Fibroblast of skin of right biceps (primary cell): Measurements from ENCODE around the gene COPS4.
"Not testable (repeated sequence)": the region's sequence is repeated elsewhere in the genome, so short reads cannot be mapped to it uniquely, and the experiment has no call there.

ENCODE experiments used
- DNase-seq: peaks from one replicate; pipeline ENCODE4 v3.0.0-alpha.2; 2013

The COPS4 gene

GRCh38 chr4:83034630-83035494, at the start of gene COPS4:
Gene COPS4 (plus strand): TSS chr4:83035183. CDS start chr4:83035225, 42 bp downstream.
- DNase-seq = peak; percentile 100

DNA sequence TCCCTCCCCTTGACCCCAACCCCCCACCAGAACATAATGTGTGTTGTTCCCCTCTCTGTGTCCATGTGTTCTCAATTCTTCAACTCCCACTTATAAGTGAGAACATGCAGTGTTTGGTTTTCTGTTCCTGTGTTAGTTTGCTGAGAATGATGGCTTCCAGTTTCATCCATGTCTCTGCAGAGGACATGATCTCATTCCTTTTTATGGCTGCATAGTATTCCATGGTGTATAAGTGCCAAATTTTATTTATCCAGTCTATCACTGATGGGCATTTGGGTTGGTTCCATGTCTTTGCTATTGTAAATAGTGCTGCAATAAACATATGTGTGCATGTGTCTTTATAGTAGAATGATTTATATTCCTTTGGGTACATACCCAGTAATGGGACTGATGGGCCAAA, 47.5 kb upstream of the COPS4 start:
- DNase-seq = not testable (repeated sequence)

DNA sequence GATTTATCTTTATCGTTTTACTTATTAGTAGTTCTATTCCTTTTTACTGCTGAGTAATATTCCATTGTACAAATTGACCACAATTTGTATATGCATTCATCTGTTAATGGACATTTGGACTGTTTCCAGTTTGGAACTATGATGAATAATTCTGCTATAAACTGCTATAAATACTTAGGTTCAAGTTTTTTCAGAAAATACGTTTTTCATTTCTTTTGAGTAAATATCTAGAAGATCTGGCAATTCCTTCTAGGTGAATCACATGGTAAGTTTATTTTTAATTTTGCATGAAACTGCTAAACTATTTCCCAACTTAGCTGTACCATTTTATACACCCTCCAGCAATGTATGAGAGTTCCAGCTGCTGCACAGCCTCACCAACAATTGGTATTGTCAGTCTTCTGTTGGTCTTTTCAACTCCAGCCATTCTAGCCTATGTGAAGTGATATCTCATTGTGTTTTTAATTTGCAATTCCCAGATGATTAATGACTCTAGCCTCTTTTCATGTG, 46.6 kb upstream of the COPS4 start:
- DNase-seq = peak; percentile 91

DNA sequence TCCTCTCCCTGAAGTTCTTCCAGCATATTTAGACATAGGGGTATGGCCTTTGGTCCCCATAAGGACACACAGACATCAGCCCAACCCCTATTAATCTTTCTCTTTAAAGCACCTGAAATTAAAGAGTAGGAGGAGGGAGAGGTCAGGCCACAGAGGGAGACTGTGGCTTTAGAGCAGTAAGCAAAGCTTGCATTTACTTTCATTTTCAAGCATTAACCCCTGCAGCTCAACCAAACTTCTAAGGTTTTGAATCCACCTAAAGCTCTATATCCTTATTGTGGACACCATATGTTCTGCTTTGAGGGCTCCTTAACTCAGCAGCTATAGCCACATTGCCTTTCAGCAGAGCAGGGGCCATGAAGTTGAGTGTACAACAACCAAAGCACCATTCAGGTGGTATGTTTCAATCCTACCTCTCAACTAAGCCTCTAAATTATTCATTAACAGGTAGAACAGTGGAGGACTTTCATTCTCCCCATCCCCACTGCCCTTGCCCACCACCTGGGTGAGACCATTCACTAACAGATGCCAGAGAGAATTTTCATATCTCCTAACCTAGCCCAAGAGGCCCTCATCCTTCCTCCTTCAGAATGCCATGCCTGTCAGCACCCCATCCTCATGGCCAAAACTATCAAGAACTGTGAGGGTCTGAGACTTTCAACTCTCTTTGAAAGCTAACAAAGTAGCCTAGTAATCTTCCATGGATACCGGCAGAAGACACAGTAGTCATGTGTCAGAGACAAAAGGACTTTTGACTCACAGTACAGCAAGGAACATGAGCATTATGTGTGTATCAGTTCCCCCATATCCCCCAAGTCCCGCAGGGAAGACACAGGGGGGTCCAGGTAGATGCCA, 45.2 kb upstream of the COPS4 start:
- DNase-seq = no peak

DNA sequence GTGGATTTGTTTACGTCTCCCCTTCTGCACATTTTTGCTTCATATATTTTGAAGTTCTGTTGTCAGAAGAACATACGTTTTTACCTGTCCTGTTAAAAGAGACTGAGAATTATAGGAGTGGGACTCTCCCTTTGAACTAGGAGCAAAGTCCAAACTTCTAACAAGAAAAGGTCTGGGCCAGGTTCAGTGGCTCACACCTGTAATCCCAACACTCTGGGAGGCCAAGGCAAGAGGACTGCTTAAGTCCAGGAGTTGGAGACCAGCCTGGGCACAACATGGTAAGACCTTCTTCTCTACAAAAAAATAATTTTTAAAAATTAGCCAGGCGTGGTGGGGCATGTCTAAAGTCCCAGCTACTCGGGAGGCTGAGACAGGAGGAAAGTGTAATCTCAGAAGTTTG, 40.1 kb upstream of the COPS4 start:
- no peak for DNase-seq

DNA sequence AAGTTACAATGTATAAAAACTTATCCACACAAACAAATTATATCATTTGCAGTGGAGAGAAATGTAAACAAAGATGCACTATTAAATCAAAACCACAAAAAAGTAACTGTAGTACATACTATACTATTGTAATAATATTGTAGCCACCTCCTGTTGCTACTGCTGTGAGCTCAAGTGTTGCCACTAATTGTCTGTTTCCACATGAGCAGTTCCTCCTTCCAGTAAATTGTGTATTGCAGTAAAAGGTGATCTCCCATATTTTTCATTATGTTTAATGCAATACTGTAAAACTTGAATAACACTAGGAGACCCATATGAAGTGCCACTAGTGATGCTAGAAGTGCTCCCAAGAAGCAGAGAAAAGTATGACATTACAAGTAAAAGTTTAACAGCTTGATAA, 36.1 kb upstream of the COPS4 start:
- DNase-seq = no peak

DNA sequence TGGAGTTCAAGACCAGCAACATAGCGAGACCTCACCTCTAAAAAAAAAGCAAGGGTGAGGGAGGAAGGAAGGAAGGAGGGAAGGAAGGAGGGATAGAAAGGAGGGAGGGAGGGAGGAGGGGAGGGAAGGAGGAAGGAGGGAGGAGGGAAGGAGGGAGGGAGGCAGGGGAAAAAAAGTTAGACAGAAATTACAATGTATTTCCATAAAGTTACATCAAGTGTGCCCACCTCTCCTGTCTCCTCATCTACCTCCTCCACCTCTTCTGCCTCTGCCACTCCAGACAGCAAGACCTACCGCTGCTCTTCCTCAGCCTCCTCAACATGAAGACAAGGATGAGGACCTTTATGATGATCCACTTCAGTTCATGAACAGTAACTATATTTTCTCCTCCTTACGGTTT, 32.7 kb upstream of the COPS4 start:
- DNase-seq = no peak

- DNase-seq = not testable (repeated sequence)
Observed at GRCh38 chr4:83003044-83003791, 31.8 kb upstream of the COPS4 start.

DNA sequence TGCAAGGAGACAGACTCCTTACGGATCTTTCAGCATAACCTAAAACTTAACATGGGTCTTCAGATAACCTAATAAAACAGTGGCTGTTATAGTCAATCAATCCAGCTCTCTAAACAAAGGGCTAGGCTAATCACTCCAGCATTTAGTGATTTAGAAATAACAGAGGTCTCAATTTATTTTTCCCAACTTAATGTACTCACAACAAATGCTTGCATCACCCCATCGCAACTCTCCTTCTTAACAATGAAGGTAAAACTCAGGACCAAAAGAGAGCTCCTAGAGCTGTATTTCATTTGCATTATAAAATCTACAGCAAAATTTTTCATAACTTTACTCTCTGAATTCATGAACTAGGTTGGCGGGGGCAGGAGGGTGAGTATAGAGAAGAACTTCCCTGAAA, 25.5 kb upstream of the COPS4 start:
- DNase-seq = peak; percentile 8

GRCh38 chr4:83010111-83010521, 24.9 kb upstream of the COPS4 start:
- peak; percentile 42 for DNase-seq

- DNase-seq = peak; percentile 78
Observed at GRCh38 chr4:83010522-83011318, 24.3 kb upstream of the COPS4 start, which contains the start of gene LIN54. Gene LIN54 (minus strand): TSS chr4:83010823. CDS start chr4:82984844, 25,979 bp downstream.

DNA sequence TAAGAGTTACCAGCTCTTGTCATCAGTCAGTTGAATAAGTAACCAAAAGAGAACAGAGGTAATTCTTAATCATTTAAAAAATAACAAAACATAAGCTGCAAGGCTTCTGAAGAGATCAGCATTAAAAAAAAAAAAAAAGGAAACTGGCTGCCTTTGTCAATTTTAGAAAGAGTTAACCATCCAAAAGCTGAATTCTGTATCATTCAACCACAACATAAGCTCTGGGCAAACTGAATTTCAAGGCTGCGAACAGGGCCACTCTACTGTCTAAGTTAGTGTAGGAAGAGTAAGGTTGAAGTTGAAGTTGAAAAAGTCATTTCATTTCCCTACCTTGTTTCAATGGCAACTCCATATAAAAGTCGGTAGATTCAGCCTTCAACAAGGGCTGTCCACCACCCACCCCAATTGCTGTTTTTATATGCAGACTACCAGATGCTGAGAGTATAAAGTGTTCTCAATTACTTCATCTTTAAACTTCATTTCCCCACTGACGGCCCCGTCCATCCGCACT, 23.2 kb upstream of the COPS4 start:
- DNase-seq = peak; percentile 16

- no peak for DNase-seq
Observed at GRCh38 chr4:83012200-83012686, 22.7 kb upstream of the COPS4 start.

DNA sequence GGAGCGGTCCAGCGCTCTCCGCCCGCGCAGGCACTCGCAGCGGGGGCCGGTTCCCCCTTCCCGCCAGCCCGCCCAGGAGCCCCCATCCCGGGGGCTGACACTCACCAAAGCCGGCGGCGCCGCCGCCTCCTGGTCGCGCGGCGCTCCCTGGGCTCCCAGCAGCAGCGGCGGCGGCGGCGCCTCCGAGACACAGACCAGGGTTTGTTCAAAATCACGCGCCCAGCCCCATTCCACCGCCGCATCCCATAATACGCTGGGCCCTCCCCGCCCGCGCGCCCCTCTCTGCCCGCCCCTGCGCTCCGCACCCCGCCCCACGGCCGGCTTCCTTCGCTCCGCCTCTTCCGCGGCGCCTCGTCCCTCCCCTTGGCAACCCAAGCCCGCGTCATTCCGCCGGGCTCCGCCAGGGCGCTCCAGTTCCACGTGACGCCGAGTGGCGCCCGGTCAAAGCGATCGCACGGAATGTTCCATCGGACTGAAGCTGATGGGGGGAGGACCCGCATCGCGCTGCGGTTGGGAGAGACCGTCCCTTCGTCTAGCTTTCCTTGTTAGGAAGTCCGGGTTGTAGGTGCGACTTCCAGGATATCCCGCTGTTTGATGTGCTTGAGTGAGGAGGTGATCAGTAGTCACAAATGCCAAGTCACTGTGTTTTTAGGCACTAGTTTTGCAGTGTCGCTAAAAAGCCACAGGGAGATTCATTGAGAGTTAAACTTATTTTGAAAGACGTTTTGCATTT, 22.1 kb upstream of the COPS4 start:
- DNase-seq = peak; percentile 98

GRCh38 chr4:83013420-83013867, 21.5 kb upstream of the COPS4 start:
- DNase-seq = no peak

DNA sequence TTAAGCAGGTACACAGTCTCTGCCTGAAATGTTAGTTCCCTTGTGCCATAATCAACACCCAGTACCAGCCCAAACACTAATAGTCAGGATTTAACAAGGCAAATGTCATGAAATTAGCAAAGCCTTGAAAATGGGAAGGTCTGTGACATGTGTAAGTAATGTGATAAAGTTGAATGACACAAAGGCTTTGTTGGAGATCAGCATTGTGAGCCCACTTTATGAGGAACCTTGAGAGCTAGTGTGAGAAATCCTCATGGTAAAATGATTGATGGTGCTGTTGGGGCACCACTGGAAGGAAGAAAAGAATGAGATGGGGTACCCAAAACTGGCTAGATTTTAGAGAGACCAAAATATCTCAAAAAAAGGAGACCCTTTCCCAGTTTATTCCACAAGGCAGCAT, 21.1 kb upstream of the COPS4 start:
- no peak for DNase-seq

GRCh38 chr4:83019794-83020494, 15.0 kb upstream of the COPS4 start:
- DNase-seq = no peak

- peak; percentile 70 for DNase-seq
Observed at GRCh38 chr4:83022724-83023450, 12.1 kb upstream of the COPS4 start.

GRCh38 chr4:83023599-83023998, 11.4 kb upstream of the COPS4 start:
- not testable (repeated sequence) for DNase-seq
